Neural cell (in vitro differentiated cells): ENCODE data around the gene RMDN2.

Experiments
- RAD21 ChIP-seq: fragments of 450-650 bp; conservative IDR thresholded peaks from 2 replicates; pipeline ENCODE4 v1.6.1; 2014; ENCODE audit warnings: antibody characterized with exemption, mild to moderate bottlenecking, moderate library complexity
- SMC3 ChIP-seq: fragments of 450-650 bp; conservative IDR thresholded peaks from 2 replicates; pipeline ENCODE4 v1.6.1; 2014; ENCODE audit warnings: antibody characterized with exemption, mild to moderate bottlenecking, moderate library complexity; ENCODE audit not compliant: poor library complexity
- TAF1 ChIP-seq: IDR thresholded peaks from 2 replicates; pipeline ENCODE4 v1.6.1; 2012; ENCODE audit warnings: low read depth

- TF ChIP-seq RAD21 (no peak), TAF1 (no peak), SMC3 (no peak)
These were observed 28.8 kb upstream of the RMDN2 start for GRCh38 chr2:37896319-37896718.
